IMR-90 (cell line): ENCODE measurements around the gene ANKFN1. TPM values are rescaled to one million over a fixed set of nuclear protein-coding genes. Genes with fewer than 3 reads are reported as not detected.

Source experiments
- ATAC-seq: fragments of 200-7000 bp; cut with Tn5 transposase; 2 replicates; pipeline ENCODE4 v1.9.1; 2020; ENCODE audit warnings: low read depth, mild to moderate bottlenecking, moderate library complexity
- BruUV-seq: library from RNA; stranded (reverse); fragments of 400-500 nt; replicated peaks from 2 replicates; lab custom pipeline; 2021; lab: Mats Ljungman, UMichigan
- CTCF ChIA-PET: fragments of 300-600 bp; formaldehyde crosslinking; extraction: SDS; loops from one replicate; lab custom pipeline; 2021; ENCODE audit warnings: antibody characterized with exemption; lab: Yijun Ruan, JAX
- POLR2A ChIA-PET: fragments of 300-600 bp; sonication (Branson Sonifier 250); formaldehyde crosslinking; loops from one replicate; lab custom pipeline; 2022; ENCODE audit warnings: antibody characterized with exemption; ENCODE audit not compliant: unreplicated experiment; lab: Charles Lee
- DNase-seq: peaks from one replicate; pipeline ENCODE4 v3.0.0; 2013
- H2AFZ ChIP-seq: replicated peaks from 2 replicates; pipeline ENCODE3; 2013; ENCODE audit warnings: low read length, mild to moderate bottlenecking; ENCODE audit not compliant: poor library complexity
- H2AK5ac ChIP-seq: 2 replicates; pipeline ENCODE4 v1.6.1; 2013; ENCODE audit warnings: low read depth, low read length, inconsistent platforms
- H2AK9ac ChIP-seq: replicated peaks from 2 replicates; pipeline ENCODE3; 2013; ENCODE audit warnings: mild to moderate bottlenecking, low read depth, low read length, moderate library complexity; ENCODE audit not compliant: poor library complexity
- H2BK120ac ChIP-seq: 2 replicates; pipeline ENCODE4 v1.6.1; 2013; ENCODE audit warnings: low read depth, low read length, inconsistent platforms
- H2BK15ac ChIP-seq: 3 replicates; pipeline ENCODE4 v1.6.1; 2013; ENCODE audit warnings: low read depth, low read length, inconsistent platforms
- H2BK20ac ChIP-seq: 2 replicates; pipeline ENCODE4 v1.6.1; 2013; ENCODE audit warnings: low read depth, mild to moderate bottlenecking, inconsistent platforms, low read length, moderate library complexity
- H2BK5ac ChIP-seq: 2 replicates; pipeline ENCODE4 v1.6.1; 2013; ENCODE audit warnings: mild to moderate bottlenecking, low read depth, low read length, inconsistent platforms; ENCODE audit not compliant: poor library complexity, severe bottlenecking
- H3K14ac ChIP-seq: replicated peaks from 2 replicates; pipeline ENCODE4 v1.6.1; 2013; ENCODE audit warnings: low read depth, low read length, inconsistent platforms
- H3K18ac ChIP-seq: 2 replicates; pipeline ENCODE4 v1.6.1; 2013; ENCODE audit warnings: low read depth, low read length, control low read depth
- H3K23ac ChIP-seq: 2 replicates; pipeline ENCODE4 v1.6.1; 2013; ENCODE audit warnings: low read depth, low read length, inconsistent platforms
- H3K27ac ChIP-seq: 2 replicates; pipeline ENCODE4 v1.5.1; 2013; ENCODE audit warnings: mild to moderate bottlenecking, control low read depth, low read length; ENCODE audit not compliant: insufficient read depth
- H3K27me3 ChIP-seq: 2 replicates; pipeline ENCODE4 v1.6.1; 2013; ENCODE audit warnings: low read length; ENCODE audit not compliant: control insufficient read depth, insufficient read depth
- H3K36me3 ChIP-seq: 2 replicates; pipeline ENCODE4 v1.6.1; 2013; ENCODE audit warnings: low read length, mixed read lengths; ENCODE audit not compliant: control insufficient read depth, insufficient read depth
- H3K4ac ChIP-seq: 2 replicates; pipeline ENCODE4 v1.6.1; 2013; ENCODE audit warnings: low read depth, low read length, inconsistent platforms
- H3K4me1 ChIP-seq: 2 replicates; pipeline ENCODE4 v1.6.1; 2013; ENCODE audit warnings: low read length, mixed read lengths; ENCODE audit not compliant: control insufficient read depth, insufficient read depth
- H3K4me2 ChIP-seq: 2 replicates; pipeline ENCODE4 v1.6.1; 2013; ENCODE audit warnings: low read depth, mild to moderate bottlenecking, control low read depth, low read length, moderate library complexity
- H3K4me3 ChIP-seq: 2 replicates; pipeline ENCODE4 v1.5.1; 2013; ENCODE audit warnings: low read depth, mild to moderate bottlenecking, control low read depth, low read length, moderate library complexity; ENCODE audit not compliant: insufficient read depth
- H3K56ac ChIP-seq: 2 replicates; pipeline ENCODE4 v1.6.1; 2013; ENCODE audit warnings: low read length, inconsistent platforms; ENCODE audit not compliant: insufficient read depth; ENCODE audit errors: extremely low read depth
- H3K79me1 ChIP-seq, 2 experiments: 2 replicates each; pipeline ENCODE4 v1.6.1; 2013; ENCODE audit warnings: low read length in 2 of 2, inconsistent platforms in 1 of 2, low read depth in 1 of 2
- H3K9ac ChIP-seq: 2 replicates; pipeline ENCODE4 v1.6.1; 2013; ENCODE audit warnings: low read depth, low read length, control low read depth
- H3K9me1 ChIP-seq: 2 replicates; pipeline ENCODE4 v1.6.1; 2013; ENCODE audit warnings: low read length, inconsistent platforms; ENCODE audit not compliant: insufficient read depth
- H3K9me3 ChIP-seq: 2 replicates; pipeline ENCODE4 v1.6.1; 2013; ENCODE audit warnings: low read length; ENCODE audit not compliant: control insufficient read depth, insufficient read depth
- H4K20me1 ChIP-seq: 2 replicates; pipeline ENCODE4 v1.6.1; 2013; ENCODE audit warnings: low read length, inconsistent platforms; ENCODE audit not compliant: insufficient read depth
- H4K5ac ChIP-seq: 2 replicates; pipeline ENCODE4 v1.6.1; 2013; ENCODE audit warnings: mild to moderate bottlenecking, low read depth, low read length, control low read depth
- H4K8ac ChIP-seq, 2 experiments: 2 replicates each; pipeline ENCODE4 v1.6.1; 2013; ENCODE audit warnings: low read depth in 2 of 2, low read length in 2 of 2, control low read depth in 1 of 2, inconsistent platforms in 1 of 2
- H4K91ac ChIP-seq: 2 replicates; pipeline ENCODE4 v1.6.1; 2013; ENCODE audit warnings: low read depth, low read length, inconsistent platforms; ENCODE audit not compliant: insufficient read depth
- MAZ ChIP-seq: IDR thresholded peaks from 2 replicates; pipeline ENCODE4 v1.6.1; 2012; ENCODE audit warnings: low read depth, mild to moderate bottlenecking, low read length, improper control_type of control experiment, moderate library complexity, borderline replicate concordance
- MXI1 ChIP-seq: IDR thresholded peaks from 2 replicates; pipeline ENCODE4 v1.6.1; 2012; ENCODE audit warnings: low read depth, mild to moderate bottlenecking, low read length, moderate library complexity, borderline replicate concordance
- WGBS, 2 experiments: methylation state at CpG; one replicate each; pipeline versions ENCODE4 v1.1.5 to v1.1.7; 2013; ENCODE audit warnings: missing lambda C conversion rate in 2 of 2; ENCODE audit not compliant: insufficient read length in 1 of 2; ENCODE audit errors: extremely low coverage in 2 of 2; 5-methylcytosine and 5-hydroxymethylcytosine counted together
- dilution Hi-C: fragments of 300-500 bp; cut with HindIII; formaldehyde crosslinking; loops from one replicate; pipeline ENCODE4 v1.14.3; 2018; ENCODE audit warnings: low sequenced_read_pairs; ENCODE audit not compliant: unreplicated experiment
- in situ Hi-C: fragments of 300-500 bp; cut with MboI; formaldehyde crosslinking; loops from 3 replicates; pipeline ENCODE4 v1.14.3; 2019; ENCODE audit warnings: low sequenced_read_pairs, inconsistent platforms, mixed read lengths
- intact Hi-C: fragments of 100-400 bp; cut with micrococcal nuclease; formaldehyde crosslinking; loops from 2 replicates; pipeline ENCODE4 v1.10.0; 2022
- polyA plus RNA-seq, 3 experiments: library from polyadenylated mRNA; depleted of rRNA; stranded (reverse); fragments of >200 nt; gene quantifications; 2 replicates each; pipeline ENCODE4 v1.2.3, GENCODE V29; 2012; ENCODE audit warnings: low replicate concordance in 1 of 3
- total RNA-seq: library from RNA; depleted of rRNA; stranded (reverse); fragments of >200 nt; gene quantifications from 2 replicates; pipeline ENCODE4 v1.2.3, GENCODE V29; 2012

ANKFN1 gene
- total and polyA plus RNA-seq, 2 of the 4 experiments (the other 2 are of a cell fraction) = not detected

GRCh38 chr17:56110463-56111135 lies 42.7 kb upstream of the ANKFN1 start:
- ChIA-PET CTCF (interaction anchor here (1.1 kb wide), 1 partner anchor 17 kb away, joined by 3 read pairs; no protein-coding TSS in a partner anchor), POLR2A (no interaction called here)
- Histone ChIP-seq H3K79me1 (no peaks in the 10 kb centered on the region), H3K9me1 (no peaks in the 10 kb centered on the region), H3K4me1 (no peaks in the 10 kb centered on the region), H3K4me3 (no peak overlapping the region), H4K8ac (no peak overlapping the region), H2BK5ac (no peak overlapping the region), H3K4ac (no peak overlapping the region), H2AFZ (no peak overlapping the region), H3K4me2 (no peak overlapping the region), H3K18ac (no peak overlapping the region), H3K36me3 (no peaks in the 10 kb centered on the region), H3K27me3 (peaks cover 3% of the 10 kb centered on the region), H2AK9ac (no peak overlapping the region), H3K14ac (no peak overlapping the region), H3K9me3 (no peaks in the 10 kb centered on the region), H3K23ac (no peak overlapping the region), H4K20me1 (no peaks in the 10 kb centered on the region), H3K56ac (no peak overlapping the region), H4K91ac (no peak overlapping the region), H2AK5ac (no peak overlapping the region), H3K9ac (no peak overlapping the region), H2BK15ac (no peak overlapping the region), H2BK120ac (no peak overlapping the region), H2BK20ac (no peak overlapping the region), H4K5ac (no peak overlapping the region), H3K27ac (no peak overlapping the region)
- no peak for TF ChIP-seq MXI1
- TF ChIP-seq MAZ = no peak
- no peak for DNase-seq
- no TSS peak for BruUV-seq
- intact Hi-C loops = no loop called here
- no peak for ATAC-seq
- 57% methylated on average over 1 of the region's 4 CpGs; no CpG with 5 or more reads in 1 of the 2 experiments for WGBS, 2 experiments
- in situ Hi-C loops = no loop called here
- dilution Hi-C loops = no loop called here
